HL-60 (cell line): ENCODE data around the gene PRR11.
A peak's percentile ranks its signal among the peaks of the same experiment; 100 is the strongest.

Experiments
- DNase-seq, 2 experiments: peaks; one replicate each; pipeline ENCODE4 v3.0.0-alpha.2; 2010 to 2020; ENCODE audit warnings: low read depth in 1 of 2, low spot score in 1 of 2
- H3K27ac ChIP-seq: fragments of 250-450 bp; sonication (Bioruptor Pico); replicated peaks from 2 replicates; pipeline ENCODE4 v1.5.1; 2020; ENCODE audit warnings: mild to moderate bottlenecking, moderate library complexity
- H3K27me3 ChIP-seq: fragments of 250-450 bp; sonication (Bioruptor Pico); 2 replicates; pipeline ENCODE4 v1.5.1; 2021; ENCODE audit warnings: mild to moderate bottlenecking, moderate library complexity; ENCODE audit not compliant: insufficient read depth, poor library complexity, severe bottlenecking
- H3K4me3 ChIP-seq: replicated peaks from 2 replicates; pipeline ENCODE4 v1.5.1; 2011; ENCODE audit warnings: mild to moderate bottlenecking, control low read depth, low read length; ENCODE audit not compliant: insufficient read depth
- CTCF ChIP-seq: IDR thresholded peaks from one replicate; pipeline ENCODE4 v1.5.1; 2011; ENCODE audit warnings: low read length, control low read depth, inconsistent platforms; ENCODE audit not compliant: insufficient read depth
- GABPA ChIP-seq: IDR thresholded peaks from 2 replicates; pipeline ENCODE4 v1.6.1; 2012; ENCODE audit warnings: low read depth
- POLR2AphosphoS5 ChIP-seq: IDR thresholded peaks from 2 replicates; pipeline ENCODE4 v1.6.1; 2012; ENCODE audit warnings: low read depth
- REST ChIP-seq: IDR thresholded peaks from 2 replicates; pipeline ENCODE4 v1.6.1; 2012; ENCODE audit warnings: low read depth; ENCODE audit not compliant: insufficient replicate concordance
- SPI1 ChIP-seq: IDR thresholded peaks from 2 replicates; pipeline ENCODE4 v1.6.1; 2012; ENCODE audit warnings: low read depth, mild to moderate bottlenecking, borderline replicate concordance

Gene PRR11

GRCh38 chr17:59154292-59154720 lies 1.2 kb upstream of the PRR11 start:
- Histone ChIP-seq H3K4me3 (peak overlapping the region; percentile 84), H3K27me3 (no peaks in the 10 kb centered on the region), H3K27ac (peak overlapping the region; percentile 79)
- DNase-seq = peak; percentile 32 to 37
- TF ChIP-seq SPI1 (0 out of 2 replicates have a peak, but pooled peaks have one; percentile 15), POLR2AphosphoS5 (no peak)

GRCh38 chr17:59154721-59155438 lies 666 bp upstream of the PRR11 start, which contains the start of gene SKA2:
Gene SKA2, minus strand, starts transcription at chr17:59155186. Its CDS starts 23 bp downstream, at chr17:59155163.
- Histone ChIP-seq H3K27ac (peak within 1 kb of the TSS; percentile 79), H3K4me3 (peak within 1 kb of the TSS; percentile 84), H3K27me3 (no peaks in the 10 kb centered on the region)
- TF ChIP-seq SPI1 = no peak
- TF ChIP-seq REST = no peak
- TF ChIP-seq GABPA = no peak
- TF ChIP-seq CTCF = no peak
- TF ChIP-seq POLR2AphosphoS5 = no peak
- peak in 1 of 2 experiments; percentile 20 for DNase-seq

- DNase-seq = no peak
- Histone ChIP-seq H3K27ac (no peak overlapping the region), H3K4me3 (no peak overlapping the region), H3K27me3 (no peaks in the 10 kb centered on the region)
- no peak for TF ChIP-seq CTCF
- TF ChIP-seq GABPA = no peak
- no peak for TF ChIP-seq POLR2AphosphoS5
- no peak for TF ChIP-seq SPI1
- TF ChIP-seq REST = no peak
Observed at GRCh38 chr17:59160157-59161025, 4.8 kb downstream of the PRR11 start.

GRCh38 chr17:59161477-59161876 lies 5.9 kb downstream of the PRR11 start:
- no peak for DNase-seq
- Histone ChIP-seq H3K27ac (no peak overlapping the region), H3K27me3 (no peaks in the 10 kb centered on the region), H3K4me3 (no peak overlapping the region)
- no peak for TF ChIP-seq REST
- TF ChIP-seq SPI1 = no peak
- TF ChIP-seq POLR2AphosphoS5 = no peak
- no peak for TF ChIP-seq CTCF
- no peak for TF ChIP-seq GABPA
